Testis (tissue), 3 donors: ENCODE results near the gene SEC14L3. TPM values are rescaled to one million over a fixed set of nuclear protein-coding genes. Genes with fewer than 3 reads are reported as not detected.

Experiments used
- DNase-seq: peaks from one replicate; pipeline ENCODE4 v3.0.0-alpha.2; 2019
- H3K27ac ChIP-seq, 2 donors: fragments of 200-600 bp; sonication (generic); one replicate each; pipeline ENCODE4 v1.5.1; 2019
- H3K27me3 ChIP-seq: fragments of 200-600 bp; sonication (generic); one replicate; pipeline ENCODE4 v1.5.1; 2019
- H3K36me3 ChIP-seq: fragments of 200-600 bp; sonication (generic); one replicate; pipeline ENCODE4 v1.5.1; 2017; ENCODE audit warnings: low read depth; ENCODE audit errors: missing control alignments
- H3K4me1 ChIP-seq: fragments of 200-600 bp; sonication (generic); one replicate; pipeline ENCODE4 v1.5.1; 2019
- H3K4me3 ChIP-seq, 2 donors: fragments of 200-600 bp; sonication (generic); one replicate each; pipeline ENCODE4 v1.5.1; 2017 to 2019
- H3K9me3 ChIP-seq: fragments of 200-600 bp; sonication (generic); one replicate; pipeline ENCODE4 v1.5.1; 2017
- CTCF ChIP-seq, 3 experiments: fragments of 450-650 bp in 2 of 3; fragments of 200-600 bp in 1 of 3; sonication (generic) in 1 of 3; IDR thresholded peaks; one replicate each; pipeline ENCODE4 v1.5.1; 2016 to 2019; ENCODE audit warnings: antibody characterized with exemption in 3 of 3, mild to moderate bottlenecking in 2 of 3, moderate library complexity in 1 of 3
- POLR2A ChIP-seq: fragments of 450-650 bp; IDR thresholded peaks from one replicate; pipeline ENCODE4 v1.6.1; 2017; ENCODE audit warnings: antibody characterized with exemption, mild to moderate bottlenecking, moderate library complexity
- WGBS, 2 donors: methylation state at CpG; one replicate each; pipeline ENCODE4 v1.1.5; 2018; 5-methylcytosine and 5-hydroxymethylcytosine counted together
- intact Hi-C: fragments of 100-400 bp; cut with DNase I; formaldehyde crosslinking; loops from one replicate; pipeline ENCODE4 v1.15.1; 2023; ENCODE audit warnings: low total_unique reads
- polyA plus RNA-seq: library from polyadenylated mRNA; stranded (reverse); fragments of 350-450 nt; fragmentation: Illumina TruSeq; extraction: RNeasy Lipid Tissue Mini Kit (QIAGEN cat#74804); gene quantifications from one replicate; pipeline ENCODE4 v1.2.3, GENCODE V29; 2014; ENCODE audit warnings: low read depth, low replicate concordance; ENCODE audit not compliant: insufficient read depth
- total RNA-seq, 2 donors: library from RNA; depleted of rRNA; stranded (reverse); fragments of >200 nt; gene quantifications; one replicate each; pipeline ENCODE4 v1.2.3, GENCODE V29; 2016

SEC14L3 gene
- total and polyA plus RNA-seq, 3 donors from 2014 or later = 0.24 to 0.28 (median 0.25) TPM

DNA sequence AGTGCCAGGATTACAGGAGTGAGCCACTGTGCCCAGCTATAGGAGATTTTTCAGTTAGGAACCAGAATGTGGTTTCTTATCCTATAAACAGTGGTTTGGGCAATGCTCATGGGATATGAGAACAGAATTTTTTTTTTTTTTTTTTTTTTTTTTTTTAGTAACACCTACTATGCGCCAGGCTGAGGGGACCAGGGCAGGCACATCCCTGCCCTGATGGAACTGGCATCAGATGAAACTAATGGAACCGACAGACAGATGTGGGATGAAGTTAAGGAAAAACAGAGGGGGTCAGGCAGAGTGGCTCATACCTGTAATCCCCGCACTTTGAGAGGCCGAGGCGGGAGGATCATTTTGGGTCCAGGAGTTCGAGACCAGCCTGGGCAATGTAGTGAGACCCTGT is 28.8 kb upstream of the SEC14L3 start:
- no peaks in the 10 kb centered on the region for H3K27me3 ChIP-seq
- TF ChIP-seq POLR2A (no peak), CTCF (IDR thresholded peaks at IDR 0.05) (no peak)
- H3K27ac ChIP-seq = no peak overlapping the region
- no peaks in the 10 kb centered on the region for H3K4me1 ChIP-seq
- 85 to 92% methylated on average over 6 of the region's 6 CpGs for WGBS, 2 donors
- intact Hi-C loops = no loop called here
- no peaks in the 10 kb centered on the region for H3K9me3 ChIP-seq
- no peak for DNase-seq
- no peak overlapping the region for H3K4me3 ChIP-seq
- H3K36me3 ChIP-seq = no peaks in the 10 kb centered on the region

GRCh38 chr22:30497466-30498150 is 25.8 kb upstream of the SEC14L3 start:
- intact Hi-C loops = no loop called here
- 83 to 88% methylated on average over 7 of the region's 7 CpGs for WGBS, 2 donors
- TF ChIP-seq CTCF (IDR thresholded peaks at IDR 0.05) (no peak), POLR2A (no peak)
- Histone ChIP-seq H3K4me1 (no peaks in the 10 kb centered on the region), H3K27me3 (no peaks in the 10 kb centered on the region), H3K9me3 (no peaks in the 10 kb centered on the region), H3K27ac (no peak overlapping the region), H3K4me3 (no peak overlapping the region), H3K36me3 (no peaks in the 10 kb centered on the region)
- DNase-seq = no peak

GRCh38 chr22:30495041-30495784 is 23.4 kb upstream of the SEC14L3 start:
- TF ChIP-seq CTCF (IDR thresholded peaks at IDR 0.05) (no peak), POLR2A (no peak)
- Histone ChIP-seq H3K27ac (no peak overlapping the region), H3K4me3 (no peak overlapping the region), H3K9me3 (no peaks in the 10 kb centered on the region), H3K27me3 (no peaks in the 10 kb centered on the region), H3K36me3 (no peaks in the 10 kb centered on the region), H3K4me1 (no peaks in the 10 kb centered on the region)
- 89% methylated on average over 3 to 14 of the region's 14 CpGs for WGBS, 2 donors
- no peak for DNase-seq
- intact Hi-C loops = no loop called here

GRCh38 chr22:30492144-30492543 is 20.3 kb upstream of the SEC14L3 start:
- TF ChIP-seq CTCF (IDR thresholded peaks at IDR 0.05) (no peak), POLR2A (no peak)

More at GRCh38 chr22:30492144-30492543, 20.3 kb upstream of the SEC14L3 start:
- Histone ChIP-seq H3K4me3 (no peak overlapping the region), H3K9me3 (no peaks in the 10 kb centered on the region), H3K27ac (no peak overlapping the region), H3K36me3 (no peaks in the 10 kb centered on the region), H3K27me3 (no peaks in the 10 kb centered on the region), H3K4me1 (no peaks in the 10 kb centered on the region)
- 76 to 82% methylated on average over 10 to 12 of the region's 12 CpGs for WGBS, 2 donors
- intact Hi-C loops = no loop called here
- DNase-seq = no peak
